ENCODE results near the gene ATF7IP.

Gene ATF7IP

GRCh38 chr12:14422516-14423230 is 57.2 kb downstream of the ATF7IP start:
- no peak for DNase-seq

GRCh38 chr12:14424545-14424944 is 59.1 kb downstream of the ATF7IP start:
- no peak for DNase-seq

- no peak for DNase-seq
These were observed 61.3 kb downstream of the ATF7IP start for GRCh38 chr12:14426792-14427191.

GRCh38 chr12:14427929-14428328 is 62.4 kb downstream of the ATF7IP start:
- no peak for DNase-seq

- no peak for DNase-seq
These were observed 65.0 kb downstream of the ATF7IP start for GRCh38 chr12:14430394-14430986.

GRCh38 chr12:14431975-14432374 is 66.5 kb downstream of the ATF7IP start:
- no peak for DNase-seq

GRCh38 chr12:14435627-14436026 is 70.1 kb downstream of the ATF7IP start:
- DNase-seq: no peak

GRCh38 chr12:14442221-14442881 is 76.9 kb downstream of the ATF7IP start:
- no peak for DNase-seq

- DNase-seq: no peak
These were observed 78.0 kb downstream of the ATF7IP start for GRCh38 chr12:14443531-14443930.

GRCh38 chr12:14450479-14450878 is 85.0 kb downstream of the ATF7IP start:
- DNase-seq: no peak

- no peak for DNase-seq
These were observed 86.9 kb downstream of the ATF7IP start for GRCh38 chr12:14452336-14452735.

- no peak for DNase-seq
These were observed 87.4 kb downstream of the ATF7IP start for GRCh38 chr12:14452865-14453264.

GRCh38 chr12:14454098-14454907 is 88.8 kb downstream of the ATF7IP start:
- DNase-seq: peak; percentile 20

- no peak for DNase-seq
These were observed 94.8 kb downstream of the ATF7IP start for GRCh38 chr12:14460212-14460841.

- DNase-seq: no peak
These were observed 106.0 kb downstream of the ATF7IP start for GRCh38 chr12:14471497-14471896.

GRCh38 chr12:14473707-14474287 is 108.3 kb downstream of the ATF7IP start:
- DNase-seq: peak; percentile 15

GRCh38 chr12:14479004-14479403 is 113.5 kb downstream of the ATF7IP start:
- DNase-seq: no peak

- DNase-seq: no peak
These were observed 115.7 kb downstream of the ATF7IP start for GRCh38 chr12:14481201-14481600.

- DNase-seq: no peak
These were observed 116.9 kb downstream of the ATF7IP start for GRCh38 chr12:14482361-14482760.

- no peak for DNase-seq
These were observed 117.4 kb downstream of the ATF7IP start for GRCh38 chr12:14482886-14483285.

GRCh38 chr12:14495326-14495725 is 129.8 kb downstream of the ATF7IP start:
- no peak for DNase-seq
